Activated T-helper 1 cell treated with Interleukin-2 at 50 U/mL for 16 hours (primary cell): ENCODE measurements around the gene C3orf33.

ENCODE experiments used
- DNase-seq: peaks from one replicate; pipeline ENCODE4 v3.0.0-alpha.2; 2020; ENCODE audit warnings: low read depth

C3orf33 gene

DNA sequence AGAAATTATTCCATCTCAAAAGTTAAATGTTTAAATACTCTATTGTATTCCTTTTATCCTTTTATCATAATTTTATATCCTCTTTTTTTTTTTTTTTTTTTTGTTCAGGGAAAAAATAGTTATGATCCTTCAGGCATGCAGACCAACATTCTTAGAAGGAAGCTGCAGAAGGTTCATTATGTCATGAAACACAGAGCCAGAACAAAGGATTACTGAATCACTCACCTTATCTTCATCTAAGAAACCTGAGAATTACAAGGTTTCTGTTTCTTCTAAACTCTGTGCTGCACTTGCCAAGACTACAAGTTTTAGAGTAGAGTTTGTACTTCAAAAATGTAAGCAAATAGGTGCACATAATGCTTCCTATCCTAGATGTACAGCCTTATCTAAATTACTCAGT, 64.5 kb downstream of the C3orf33 start:
- no peak for DNase-seq

DNA sequence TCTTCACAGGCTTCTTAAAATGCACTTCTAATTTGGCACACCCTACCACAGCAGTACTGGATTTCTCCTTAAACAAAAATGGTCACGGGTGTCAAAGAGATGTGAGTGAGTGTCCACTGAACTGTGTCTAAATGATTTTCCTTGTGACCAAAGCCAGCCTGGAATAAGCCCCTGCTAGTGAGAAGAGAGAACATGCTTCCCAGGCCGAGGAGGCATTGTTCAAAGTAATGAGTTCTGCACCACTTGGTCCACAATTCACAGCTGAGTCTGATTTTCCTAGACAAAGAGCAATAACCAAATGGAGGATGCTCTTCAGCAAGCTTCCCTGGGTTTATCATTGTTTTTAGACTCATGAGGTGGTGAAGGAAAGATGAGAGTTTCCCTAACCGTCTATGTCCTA, 65.0 kb downstream of the C3orf33 start:
- DNase-seq, result no peak

DNA sequence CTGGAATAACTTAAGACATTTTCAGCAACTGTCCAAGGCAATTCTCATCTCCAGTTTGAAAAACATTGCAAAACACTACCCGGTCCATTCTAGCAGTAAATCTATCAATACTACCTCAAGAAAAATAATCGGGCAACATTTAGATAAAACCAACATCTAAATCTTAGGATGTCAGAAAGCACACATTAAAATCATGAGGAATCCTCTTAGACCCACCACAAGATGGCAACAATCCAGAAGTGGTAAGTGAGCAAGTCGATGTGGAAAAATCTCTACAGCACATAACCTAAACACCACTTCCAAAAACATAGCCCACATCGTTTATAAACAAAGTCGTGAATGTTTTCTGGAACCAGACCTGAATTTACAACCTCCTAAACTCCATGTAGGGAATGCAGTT, 66.9 kb downstream of the C3orf33 start:
- DNase-seq, result no peak

- no peak for DNase-seq
Observed at GRCh38 chr3:155738580-155739076, 67.5 kb downstream of the C3orf33 start.

DNA sequence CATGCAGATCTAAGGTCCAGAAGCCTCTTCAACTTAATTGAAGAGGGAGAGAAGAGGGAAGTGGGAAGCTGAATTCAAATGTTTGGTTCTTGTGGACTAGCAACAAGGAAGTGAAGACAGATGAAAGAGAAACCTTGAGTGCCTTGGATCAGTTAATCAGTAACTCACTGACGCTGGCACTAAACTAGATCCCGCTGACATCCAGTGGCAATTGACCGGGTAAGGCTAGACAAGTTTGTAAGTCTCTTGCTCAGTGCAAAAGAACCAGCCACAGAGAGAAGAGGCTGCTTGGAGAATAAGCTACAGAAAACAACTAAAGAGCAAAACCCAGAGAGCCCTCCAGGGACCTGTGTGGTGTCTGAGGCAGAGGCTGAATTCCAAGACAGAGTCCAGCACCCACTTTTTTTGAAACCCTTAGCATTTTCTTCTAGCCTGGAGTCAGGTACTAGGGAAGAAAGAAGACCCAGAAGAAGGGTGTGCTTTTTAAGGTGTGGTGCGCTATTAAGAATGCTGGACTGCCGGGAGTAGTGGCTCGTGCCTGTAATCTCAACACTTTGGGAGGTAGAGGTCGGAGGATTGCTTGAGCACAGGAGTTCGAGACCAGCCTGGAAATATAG, 68.1 kb downstream of the C3orf33 start:
- no peak for DNase-seq

DNA sequence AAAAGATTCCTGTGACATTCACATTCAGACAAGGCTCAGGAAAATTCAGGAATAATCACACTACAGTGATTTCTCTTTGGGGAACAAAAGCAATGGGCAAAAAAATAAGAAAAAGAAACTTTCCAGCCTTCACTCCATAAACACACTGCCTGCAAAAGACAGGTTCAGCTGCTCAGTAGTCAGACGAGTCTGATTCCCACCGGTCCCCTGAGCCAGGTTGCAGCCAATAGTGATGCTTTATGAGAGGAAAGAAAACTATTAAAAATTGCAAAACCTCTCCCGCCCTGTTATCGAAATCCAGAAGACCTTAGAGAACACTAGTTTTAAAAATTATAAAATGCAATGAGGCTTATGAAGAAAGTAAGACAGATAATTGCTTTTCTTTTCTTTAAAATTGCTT, 69.7 kb downstream of the C3orf33 start:
- DNase-seq, result no peak

DNA sequence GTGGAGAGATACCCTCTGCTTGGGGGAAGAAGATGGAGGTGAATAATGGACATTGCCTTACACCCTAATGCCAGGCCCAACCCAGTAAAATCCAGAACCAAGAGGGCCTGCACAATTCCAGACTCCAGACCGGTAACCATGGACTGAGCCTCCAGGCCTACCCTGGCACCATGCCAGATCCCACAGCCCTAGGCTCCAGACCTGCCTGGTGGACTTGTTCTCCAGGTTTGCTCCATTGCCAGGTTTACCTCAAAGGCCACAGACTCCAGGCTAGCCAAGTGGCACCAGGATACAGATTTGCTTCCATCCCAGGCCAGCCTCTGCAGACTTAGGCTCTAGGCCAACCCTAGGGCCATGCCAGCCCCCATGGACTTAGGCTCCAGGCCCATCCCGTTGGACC, 75.2 kb downstream of the C3orf33 start:
- no peak for DNase-seq

DNA sequence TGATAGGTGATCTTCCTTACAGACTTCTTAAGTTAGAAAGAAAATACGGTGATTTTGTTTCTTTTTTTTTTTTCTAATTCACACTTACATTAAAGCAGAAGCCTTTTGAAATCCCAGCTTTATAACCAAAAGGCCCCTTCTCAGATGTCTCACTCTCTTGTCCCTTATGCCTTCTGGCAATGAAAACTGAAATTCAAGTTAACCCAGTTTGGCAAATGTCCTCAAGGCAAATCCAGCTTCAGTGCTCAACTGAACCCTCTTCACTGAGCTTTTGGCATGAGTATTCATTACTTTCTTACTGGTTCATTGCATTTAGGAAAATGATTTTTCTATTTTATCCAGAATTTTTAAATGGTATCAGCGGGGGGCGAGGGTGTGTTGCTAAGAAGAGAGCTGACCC, 78.2 kb downstream of the C3orf33 start:
- DNase-seq, result no peak

- DNase-seq, result no peak
Observed at GRCh38 chr3:155714295-155714718, 91.8 kb downstream of the C3orf33 start.
